Measurements from ENCODE around the gene DCTPP1. TPM values are rescaled to one million over a fixed set of nuclear protein-coding genes. Genes with fewer than 3 reads are reported as not detected.
A peak's percentile ranks its signal among the peaks of the same experiment; 100 is the strongest.
"Not testable (repeated sequence)": the region's sequence is repeated elsewhere in the genome, so short reads cannot be mapped to it uniquely, and the experiment has no call there.

Gene DCTPP1
- total RNA-seq, 2 donors from 2014 or later = 15.2 to 20.1 TPM

GRCh38 chr16:30452709-30453580 is 23.1 kb upstream of the DCTPP1 start:
- not testable (repeated sequence) for DNase-seq (ENCODE audit: low spot score)
- intact Hi-C loops (cut with DNase I) = loop anchor here in 1 of 2 donors (10.0 kb wide), 1 partner anchor 62 kb away; no protein-coding TSS in a partner anchor

- no peak for DNase-seq (ENCODE audit: low spot score)
- intact Hi-C loops (cut with DNase I) = loop anchor here in 1 of 2 donors (10.0 kb wide), 1 partner anchor 76 kb away; the partner anchor contains the start of gene ZNF768
Observed at GRCh38 chr16:30449116-30449435, 19.2 kb upstream of the DCTPP1 start.

- intact Hi-C loops (cut with DNase I) = loop anchor here in 1 of 2 donors (10.0 kb wide), 1 partner anchor 77 kb away; the partner anchor contains the start of gene ZNF768
- no peak for DNase-seq (ENCODE audit: low spot score)
Observed at GRCh38 chr16:30447512-30448226, 17.8 kb upstream of the DCTPP1 start.

- DNase-seq (ENCODE audit: low spot score) = no peak
- intact Hi-C loops (cut with DNase I) = loop anchor here in 1 of 2 donors (10.0 kb wide), 1 partner anchor 79 kb away; the partner anchor contains the start of gene ZNF768
Observed at GRCh38 chr16:30446203-30446595, 16.4 kb upstream of the DCTPP1 start.

GRCh38 chr16:30445408-30446202 is 15.8 kb upstream of the DCTPP1 start, which contains the start of gene SEPHS2:
SEPHS2 (minus strand) TSS chr16:30445874; CDS start chr16:30445727, 147 bp downstream.
- peak; percentile 99 for DNase-seq (ENCODE audit: low spot score)
- intact Hi-C loops (cut with DNase I) = loop anchor here in 1 of 2 donors (10.0 kb wide), 1 partner anchor 79 kb away; the partner anchor contains the start of gene ZNF768

GRCh38 chr16:30445149-30445407 is 15.2 kb upstream of the DCTPP1 start:
- intact Hi-C loops (cut with DNase I) = loop anchor here in 1 of 2 donors (10.0 kb wide), 1 partner anchor 80 kb away; the partner anchor contains the start of gene ZNF768
- DNase-seq (ENCODE audit: low spot score) = no peak

- no peak for DNase-seq (ENCODE audit: low spot score)
- intact Hi-C loops (cut with DNase I) = loop anchor here in 1 of 2 donors (10.0 kb wide), 1 partner anchor 80 kb away; the partner anchor contains the start of gene ZNF768
Observed at GRCh38 chr16:30444231-30445148, 14.7 kb upstream of the DCTPP1 start.

GRCh38 chr16:30443631-30444030 is 13.8 kb upstream of the DCTPP1 start:
- intact Hi-C loops (cut with DNase I) = loop anchor here in 1 of 2 donors (10.0 kb wide), 1 partner anchor 81 kb away; the partner anchor contains the start of gene ZNF768
- no peak for DNase-seq (ENCODE audit: low spot score)

- DNase-seq (ENCODE audit: low spot score) = no peak
- intact Hi-C loops (cut with DNase I) = loop anchor here in 1 of 2 donors (10.0 kb wide), 1 partner anchor 85 kb away; the partner anchor contains the start of gene ZNF768
Observed at GRCh38 chr16:30439720-30440348, 10.0 kb upstream of the DCTPP1 start.

- intact Hi-C loops (cut with DNase I) = no loop called here
- DNase-seq (ENCODE audit: low spot score) = no peak
Observed at GRCh38 chr16:30438835-30439234, 9.0 kb upstream of the DCTPP1 start.

GRCh38 chr16:30437511-30438046 is 7.7 kb upstream of the DCTPP1 start:
- DNase-seq (ENCODE audit: low spot score) = no peak
- intact Hi-C loops (cut with DNase I) = no loop called here

- intact Hi-C loops (cut with DNase I) = no loop called here
Observed at GRCh38 chr16:30434852-30435251, 5.0 kb upstream of the DCTPP1 start.

GRCh38 chr16:30430428-30430970 is 669 bp upstream of the DCTPP1 start:
- intact Hi-C loops (cut with DNase I) = no loop called here

More at GRCh38 chr16:30434852-30435251, 5.0 kb upstream of the DCTPP1 start:
- no peak for DNase-seq (ENCODE audit: low spot score)

GRCh38 chr16:30429418-30429677 is 482 bp downstream of the DCTPP1 start:
- intact Hi-C loops (cut with DNase I) = no loop called here
- DNase-seq (ENCODE audit: low spot score) = no peak

More at GRCh38 chr16:30430428-30430970, 669 bp upstream of the DCTPP1 start:
- DNase-seq (ENCODE audit: low spot score) = no peak

- DNase-seq (ENCODE audit: low spot score) = no peak
- intact Hi-C loops (cut with DNase I) = no loop called here
Observed at GRCh38 chr16:30428055-30428454, 1.8 kb downstream of the DCTPP1 start.

GRCh38 chr16:30421010-30421409 is 8.8 kb downstream of the DCTPP1 start:
- no peak for DNase-seq (ENCODE audit: low spot score)
- intact Hi-C loops (cut with DNase I) = no loop called here
